SU-DHL-6 (cell line): ENCODE results near the gene BMP3.

ENCODE experiments used
- CTCF ChIP-seq: fragments of 200-600 bp; sonication (generic); IDR thresholded peaks from one replicate; pipeline ENCODE4 v1.5.1; 2017; ENCODE audit warnings: antibody characterized with exemption, mild to moderate bottlenecking, low read length, moderate library complexity; ENCODE audit not compliant: insufficient read depth, poor library complexity, severe bottlenecking
- EZH2phosphoT487 ChIP-seq: fragments of 200-600 bp; sonication (generic), shearing (Covaris generic); conservative IDR thresholded peaks from 2 replicates; pipeline ENCODE4 v1.6.1; 2018; ENCODE audit warnings: mild to moderate bottlenecking, antibody characterized with exemption, low read length, moderate library complexity, mixed read lengths

DNA sequence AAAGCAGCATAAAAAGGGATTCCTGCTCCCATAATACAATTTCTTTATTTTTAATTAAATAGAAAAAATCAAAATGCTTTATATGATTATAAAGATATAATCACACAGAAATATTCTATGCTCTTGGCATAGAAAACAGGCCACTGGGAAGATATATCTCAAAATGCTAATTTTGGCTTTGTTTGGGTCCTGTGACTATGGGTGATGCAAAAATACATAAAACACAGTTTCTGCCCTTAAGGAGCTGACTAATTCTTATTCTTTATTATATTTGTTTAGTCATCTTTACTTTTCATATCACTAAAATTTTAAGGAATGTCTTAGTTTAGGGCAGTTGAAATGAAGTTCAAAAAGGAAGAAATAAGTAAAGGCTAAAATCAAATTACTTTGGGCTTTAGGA, 7.0 kb upstream of the BMP3 start:
- TF ChIP-seq CTCF (no peak), EZH2phosphoT487 (no peak)
